ENCODE measurements around the gene TUBG1. TPM values are rescaled to one million over a fixed set of nuclear protein-coding genes. Genes with fewer than 3 reads are reported as not detected.
A peak's percentile ranks its signal among the peaks of the same experiment; 100 is the strongest.

The TUBG1 gene
- total and polyA plus RNA-seq, 8 donors, result 31.5 to 63.2 (median 39.9) TPM

DNA sequence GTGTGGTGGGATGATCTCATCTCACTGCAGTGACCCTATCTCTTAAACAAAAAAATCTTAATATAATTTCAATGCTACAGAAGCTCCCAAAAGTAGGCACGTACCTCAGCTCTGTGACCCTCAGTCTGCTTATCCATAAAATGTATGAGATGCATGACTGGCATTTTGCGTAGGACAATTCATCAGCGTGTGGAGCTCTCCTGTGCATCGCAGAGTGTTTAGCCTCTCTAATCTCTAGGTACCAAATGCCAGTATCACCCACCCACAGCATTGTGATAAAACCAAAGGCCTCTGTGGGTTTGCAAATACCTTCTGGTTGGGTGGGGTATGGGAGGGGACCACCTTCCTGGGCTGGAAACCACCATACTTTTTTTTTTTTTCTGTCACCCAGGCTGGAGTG is 30.6 kb downstream of the TUBG1 start:
- Histone ChIP-seq H3K4me3 (no peak overlapping the region), H3K27me3 (peaks cover 0 to 10% of the 10 kb centered on the region in 2 donors), H3K9me3 (no peaks in the 10 kb centered on the region), H3K36me3 (no peaks in the 10 kb centered on the region), H3K4me1 (no peaks in the 10 kb centered on the region), H3K27ac (no peak overlapping the region)
- DNase-seq, result no peak
- ATAC-seq, result no peak
- TF ChIP-seq, protein P1, sequence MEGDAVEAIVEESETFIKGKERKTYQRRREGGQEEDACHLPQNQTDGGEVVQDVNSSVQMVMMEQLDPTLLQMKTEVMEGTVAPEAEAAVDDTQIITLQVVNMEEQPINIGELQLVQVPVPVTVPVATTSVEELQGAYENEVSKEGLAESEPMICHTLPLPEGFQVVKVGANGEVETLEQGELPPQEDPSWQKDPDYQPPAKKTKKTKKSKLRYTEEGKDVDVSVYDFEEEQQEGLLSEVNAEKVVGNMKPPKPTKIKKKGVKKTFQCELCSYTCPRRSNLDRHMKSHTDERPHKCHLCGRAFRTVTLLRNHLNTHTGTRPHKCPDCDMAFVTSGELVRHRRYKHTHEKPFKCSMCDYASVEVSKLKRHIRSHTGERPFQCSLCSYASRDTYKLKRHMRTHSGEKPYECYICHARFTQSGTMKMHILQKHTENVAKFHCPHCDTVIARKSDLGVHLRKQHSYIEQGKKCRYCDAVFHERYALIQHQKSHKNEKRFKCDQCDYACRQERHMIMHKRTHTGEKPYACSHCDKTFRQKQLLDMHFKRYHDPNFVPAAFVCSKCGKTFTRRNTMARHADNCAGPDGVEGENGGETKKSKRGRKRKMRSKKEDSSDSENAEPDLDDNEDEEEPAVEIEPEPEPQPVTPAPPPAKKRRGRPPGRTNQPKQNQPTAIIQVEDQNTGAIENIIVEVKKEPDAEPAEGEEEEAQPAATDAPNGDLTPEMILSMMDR (IDR thresholded peaks at IDR 0.05), result no peak
- intact Hi-C loops (cut with DNase I), result no loop called here

DNA sequence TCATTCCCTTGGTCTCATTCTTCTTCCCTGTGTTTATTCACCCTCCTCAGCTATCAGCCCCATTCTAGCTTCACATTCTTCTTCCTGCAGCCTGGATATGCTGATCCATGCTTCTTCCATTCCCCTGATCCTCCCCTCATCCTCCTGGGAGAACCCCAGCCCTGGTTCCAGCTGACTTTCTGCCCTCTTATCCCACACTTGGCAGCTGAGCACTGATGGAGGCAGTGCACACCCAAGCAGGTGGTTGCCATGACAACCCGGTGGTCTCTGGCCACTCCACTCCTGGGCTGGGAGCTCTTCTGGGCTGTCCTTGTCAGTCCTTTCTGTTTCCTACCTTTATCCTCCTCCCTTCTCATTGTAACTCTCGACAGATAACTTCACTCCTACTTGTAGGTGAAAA is 32.9 kb downstream of the TUBG1 start:
- ATAC-seq (no peak), DNase-seq (no peak)
- intact Hi-C loops (cut with DNase I), result no loop called here
- Histone ChIP-seq H3K9me3 (no peaks in the 10 kb centered on the region), H3K4me3 (no peak overlapping the region), H3K4me1 (no peaks in the 10 kb centered on the region), H3K27me3 (peaks cover 0 to 10% of the 10 kb centered on the region in 2 donors), H3K27ac (no peak overlapping the region), H3K36me3 (no peaks in the 10 kb centered on the region)
- TF ChIP-seq, protein P1 (IDR thresholded peaks at IDR 0.05), result no peak

DNA sequence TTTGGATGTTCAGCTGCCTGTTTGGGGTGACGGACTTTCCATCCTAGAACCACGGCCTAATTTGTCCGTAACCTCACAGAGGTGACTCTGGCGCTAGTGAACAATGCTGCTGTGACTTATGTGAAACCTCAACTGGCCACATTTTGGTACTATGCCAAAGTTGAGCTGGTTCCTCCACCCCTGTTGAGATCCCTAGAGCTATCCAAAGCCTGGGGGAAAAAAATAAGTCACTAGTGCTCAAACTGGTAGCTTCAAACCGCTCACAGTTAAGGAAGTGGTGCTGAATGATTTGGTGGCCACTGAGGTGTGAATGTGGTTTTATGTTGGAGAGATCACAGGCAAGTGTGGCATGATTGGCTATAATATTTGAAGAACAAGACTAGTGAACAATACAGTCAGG is 38.3 kb downstream of the TUBG1 start:
- H3K4me3 ChIP-seq, result no peak overlapping the region
- intact Hi-C loops (cut with DNase I), result no loop called here
- DNase-seq (no peak), ATAC-seq (no peak)
- peaks cover 0 to 5% of the 10 kb centered on the region in 2 donors for H3K27me3 ChIP-seq
- TF ChIP-seq, protein P1 (IDR thresholded peaks at IDR 0.05), result no peak
- H3K4me1 ChIP-seq, result no peaks in the 10 kb centered on the region
- no peaks in the 10 kb centered on the region for H3K9me3 ChIP-seq
- H3K27ac ChIP-seq, result no peak overlapping the region
- no peaks in the 10 kb centered on the region for H3K36me3 ChIP-seq

DNA sequence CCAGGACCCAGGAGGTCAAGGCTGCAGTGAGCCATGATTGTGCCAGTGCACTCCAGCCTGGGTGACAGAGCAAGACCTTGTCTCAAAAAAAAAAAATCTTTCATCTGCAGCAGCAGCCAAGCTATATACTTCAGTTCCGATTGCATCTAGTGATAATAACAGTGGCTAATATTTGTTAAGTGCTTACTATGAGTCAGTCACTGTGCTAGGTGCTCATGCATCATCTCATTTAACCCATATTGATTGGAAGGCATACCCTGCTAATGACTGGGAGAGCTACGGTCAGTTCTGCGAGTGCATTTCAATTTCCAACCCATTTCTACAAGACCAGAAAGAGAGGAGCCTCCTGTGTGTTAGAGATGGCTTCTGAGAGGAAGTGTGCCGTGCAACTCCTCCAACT is 41.9 kb downstream of the TUBG1 start:
- TF ChIP-seq, protein P1 (IDR thresholded peaks at IDR 0.05), result no peak

DNA sequence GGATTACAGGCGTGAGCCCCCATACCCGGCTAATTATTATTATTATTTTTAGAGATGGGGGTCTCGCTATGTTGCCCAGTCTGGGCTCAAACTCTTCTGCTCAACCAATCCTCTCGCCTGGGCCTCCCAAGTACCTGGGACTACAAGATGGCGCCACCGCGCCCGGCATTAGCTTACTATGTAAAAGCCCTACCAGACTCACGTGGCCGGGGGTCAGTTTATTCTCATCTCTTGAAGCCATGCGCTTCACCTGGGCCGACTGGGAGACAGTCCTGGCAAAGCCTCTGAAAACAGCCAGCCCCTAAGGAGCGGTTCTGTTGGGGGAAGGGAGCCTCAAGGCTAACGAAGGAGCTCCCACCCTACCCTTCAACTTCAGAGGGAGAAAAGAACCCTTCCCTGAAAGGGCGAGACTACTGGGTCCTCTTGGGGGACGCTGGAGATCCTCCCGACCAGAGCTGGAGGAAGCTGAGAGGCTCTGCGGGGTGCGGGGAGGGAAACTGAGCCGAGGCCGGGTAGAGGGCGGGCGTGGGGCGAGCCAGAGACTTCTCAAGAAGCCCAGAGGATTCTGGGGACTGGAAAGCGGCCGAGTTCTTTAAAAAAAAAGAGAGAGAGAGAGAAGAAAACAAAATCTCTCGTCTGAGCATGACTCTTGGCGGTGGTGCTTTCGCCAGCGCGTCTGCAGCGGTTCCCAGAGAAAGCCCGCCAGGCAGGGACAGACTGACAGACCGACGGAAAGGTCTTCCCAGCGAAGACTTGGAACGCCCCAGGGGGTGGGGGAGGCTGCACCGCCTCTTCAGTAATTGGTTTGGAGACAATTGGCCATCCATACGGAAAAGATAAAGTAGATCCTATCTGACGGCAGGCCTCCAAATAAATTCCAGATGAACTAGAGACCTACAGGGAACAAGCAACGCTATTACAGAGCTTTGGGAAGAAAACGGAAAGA is 44.0 kb downstream of the TUBG1 start:
- Histone ChIP-seq H3K4me3 (peak overlapping the region; percentile 10 to 26), H3K4me1 (peaks cover 0 to 5% of the 10 kb centered on the region in 2 donors), H3K27me3 (peaks cover 0 to 14% of the 10 kb centered on the region in 2 donors), H3K36me3 (no peaks in the 10 kb centered on the region), H3K27ac (peak overlapping the region; percentile 34 to 79), H3K9me3 (no peaks in the 10 kb centered on the region)
- ATAC-seq (peak; percentile 82), DNase-seq (peak in 3 of 4 donors; percentile 60 to 90 (median 79))
- TF ChIP-seq, protein P1 (IDR thresholded peaks at IDR 0.05), result no peak
- intact Hi-C loops (cut with DNase I), result no loop called here

More for the DNA sequence above, 41.9 kb downstream of the TUBG1 start:
- no peak overlapping the region for H3K4me3 ChIP-seq
- H3K4me1 ChIP-seq, result peaks cover 0 to 4% of the 10 kb centered on the region in 2 donors
- ATAC-seq, result no peak
- DNase-seq, result no peak
- no peak overlapping the region for H3K27ac ChIP-seq
- H3K27me3 ChIP-seq, result peaks cover 0 to 14% of the 10 kb centered on the region in 2 donors
- intact Hi-C loops (cut with DNase I), result no loop called here
- no peaks in the 10 kb centered on the region for H3K9me3 ChIP-seq
- no peaks in the 10 kb centered on the region for H3K36me3 ChIP-seq
